Measurements from ENCODE around the gene DHRS9. TPM values are rescaled to one million over a fixed set of nuclear protein-coding genes. Genes with fewer than 3 reads are reported as not detected.

DHRS9 gene
- total and polyA plus RNA-seq, 9 of the 15 experiments (the other 6 are each of a cell fraction or from before 2014, with no cell fraction given) = 0.27 to 1.7 (median 0.69) TPM

- TF ChIP-seq E2F6 (IDR thresholded peaks at IDR 0.05; ENCODE audit: borderline replicate concordance in 1 of 2, extremely low read depth in 1 of 2, insufficient read depth in 1 of 2, insufficient read length in 1 of 2, low read depth in 1 of 2, low read length in 1 of 2, poor library complexity in 1 of 2, severe bottlenecking in 1 of 2) (no peak), XRCC5 (IDR thresholded peaks at IDR 0.05; ENCODE audit: low read depth, low read length) (no peak), ELK1 (CRISPR knock-in tag; IDR thresholded peaks at IDR 0.05) (no peak), LCOR (CRISPR knock-in tag; IDR thresholded peaks at IDR 0.05) (no peak), ZNF445 (CRISPR knock-in tag; IDR thresholded peaks at IDR 0.05; ENCODE audit: low read depth) (no peak), ELF1 (tag; IDR thresholded peaks at IDR 0.05) (no peak), BRF2 (IDR thresholded peaks at IDR 0.05; ENCODE audit: borderline replicate concordance, insufficient read depth, insufficient read length) (no peak), CREB3L1 (IDR thresholded peaks at IDR 0.05; ENCODE audit: borderline replicate concordance, low read depth) (no peak), TCF15 (CRISPR knock-in tag; IDR thresholded peaks at IDR 0.05) (no peak), ZNF644 (tag; IDR thresholded peaks at IDR 0.05; ENCODE audit: low read depth) (no peak), ZNF518B (CRISPR knock-in tag; IDR thresholded peaks at IDR 0.05) (no peak), DLX4 (CRISPR knock-in tag; IDR thresholded peaks at IDR 0.05) (no peak), NKRF (IDR thresholded peaks at IDR 0.05; ENCODE audit: borderline replicate concordance) (no peak)
Observed at GRCh38 chr2:169072163-169072925, 3.0 kb downstream of the DHRS9 start (continued).
